ENCODE data around the gene CCL20. TPM values are rescaled to one million over a fixed set of nuclear protein-coding genes. Genes with fewer than 3 reads are reported as not detected.

The CCL20 gene
- total and polyA plus RNA-seq, 2 of the 13 experiments (the other 11 are each of a cell fraction or from before 2014, with no cell fraction given) = 223 to 903 TPM

GRCh38 chr2:227766373-227766883 is 47.2 kb upstream of the CCL20 start (continued):
- TF ChIP-seq RXRA (CRISPR knock-in tag; IDR thresholded peaks at IDR 0.05) = peak; percentile 87
- TF ChIP-seq ZFP36 (IDR thresholded peaks at IDR 0.05; ENCODE audit: borderline replicate concordance, low read depth, low read length, partially characterized antibody) = no peak
- peak; percentile 80 for TF ChIP-seq YY1 (IDR thresholded peaks at IDR 0.05; ENCODE audit: insufficient read depth, insufficient replicate concordance, low read depth, low read length)
- no peak for TF ChIP-seq HOXD1 (CRISPR knock-in tag; IDR thresholded peaks at IDR 0.05)
- TF ChIP-seq FOXK1 (CRISPR knock-in tag; IDR thresholded peaks at IDR 0.05; ENCODE audit: borderline replicate concordance, low read depth) = peak; percentile 64; the same call in 1 of the 2 replicates
- 0 out of 2 replicates have a peak, but pooled peaks have one; percentile 19 for TF ChIP-seq ZNF629 (CRISPR knock-in tag; conservative IDR thresholded peaks at IDR 0.05)
- no peak for TF ChIP-seq ZNF572 (CRISPR knock-in tag; IDR thresholded peaks at IDR 0.05)
- no peak for TF ChIP-seq ZXDC (CRISPR knock-in tag; IDR thresholded peaks at IDR 0.05)
- TF ChIP-seq ARID3A (IDR thresholded peaks at IDR 0.05; ENCODE audit: low read depth, low read length) = no peak
- no peak for TF ChIP-seq KLF15 (CRISPR knock-in tag; IDR thresholded peaks at IDR 0.05; ENCODE audit: borderline replicate concordance)
- peak; percentile 52; the same call in 1 of the 2 replicates for TF ChIP-seq HOXA5 (CRISPR knock-in tag; IDR thresholded peaks at IDR 0.05)
- TF ChIP-seq ZNF652 (CRISPR knock-in tag; IDR thresholded peaks at IDR 0.05; ENCODE audit: borderline replicate concordance, low read depth) = no peak
- TF ChIP-seq SMC3 (IDR thresholded peaks at IDR 0.05; ENCODE audit: low read length) = peak; percentile 97
- TF ChIP-seq CEBPB (IDR thresholded peaks at IDR 0.05; ENCODE audit: borderline replicate concordance, low read depth, low read length) = no peak
- no peak for TF ChIP-seq ZNF775 (CRISPR knock-in tag; IDR thresholded peaks at IDR 0.05; ENCODE audit: borderline replicate concordance)
- no peak for TF ChIP-seq SETDB1 (CRISPR knock-in tag; IDR thresholded peaks at IDR 0.05; ENCODE audit: borderline replicate concordance)
- no peak for TF ChIP-seq AGO2 (optimal IDR thresholded peaks at IDR 0.05; ENCODE audit: low read depth, low read length)
- no peak for TF ChIP-seq ZNF382 (CRISPR knock-in tag; IDR thresholded peaks at IDR 0.05; ENCODE audit: borderline replicate concordance)
- no peak for TF ChIP-seq KAT2B (IDR thresholded peaks at IDR 0.05; ENCODE audit: borderline replicate concordance, low read depth, low read length)
- no peak for TF ChIP-seq SMARCC2 (IDR thresholded peaks at IDR 0.05)
- TF ChIP-seq RFX1 (IDR thresholded peaks at IDR 0.05) = no peak
- TF ChIP-seq EZH2 (conservative IDR thresholded peaks at IDR 0.05; ENCODE audit: low read depth, low read length) = no peak
- no peak for TF ChIP-seq TCF12 (IDR thresholded peaks at IDR 0.05)
- no peak for TF ChIP-seq TCF12 (CRISPR knock-in tag; IDR thresholded peaks at IDR 0.05)
- no peak for TF ChIP-seq BRF2 (CRISPR knock-in tag; IDR thresholded peaks at IDR 0.05)
- no peak for TF ChIP-seq ZNF296 (CRISPR knock-in tag; conservative IDR thresholded peaks at IDR 0.05)
- TF ChIP-seq ZNF343 (CRISPR knock-in tag; IDR thresholded peaks at IDR 0.05) = no peak
- no peak for TF ChIP-seq REL (CRISPR knock-in tag; conservative IDR thresholded peaks at IDR 0.05)
